GM19035 (cell line): Measurements from ENCODE around the gene C16orf74.
A peak's percentile ranks its signal among the peaks of the same experiment; 100 is the strongest.

ENCODE experiments used
- ATAC-seq: cut with Tn5 transposase; IDR thresholded peaks from one replicate; pipeline ENCODE4 v1.9.1; 2021; ENCODE audit not compliant: unreplicated experiment

C16orf74 gene

GRCh38 chr16:85774811-85775210, 23.9 kb upstream of the C16orf74 start:
- ATAC-seq: no peak

GRCh38 chr16:85774136-85774535, 23.2 kb upstream of the C16orf74 start:
- no peak for ATAC-seq

- no peak for ATAC-seq
Measured at GRCh38 chr16:85773044-85773443, 22.1 kb upstream of the C16orf74 start.

- ATAC-seq: no peak
Measured at GRCh38 chr16:85770741-85771140, 19.8 kb upstream of the C16orf74 start.

GRCh38 chr16:85768199-85768598, 17.3 kb upstream of the C16orf74 start:
- no peak for ATAC-seq

- ATAC-seq: no peak
Measured at GRCh38 chr16:85767531-85767930, 16.6 kb upstream of the C16orf74 start.

GRCh38 chr16:85765767-85766166, 14.9 kb upstream of the C16orf74 start:
- no peak for ATAC-seq

- ATAC-seq: no peak
Measured at GRCh38 chr16:85765211-85765610, 14.3 kb upstream of the C16orf74 start.

- no peak for ATAC-seq
Measured at GRCh38 chr16:85763616-85764015, 12.7 kb upstream of the C16orf74 start.

GRCh38 chr16:85762970-85763369, 12.1 kb upstream of the C16orf74 start:
- ATAC-seq: no peak

GRCh38 chr16:85761861-85762260, 11.0 kb upstream of the C16orf74 start:
- ATAC-seq: no peak

- ATAC-seq: no peak
Measured at GRCh38 chr16:85759631-85760419, 8.9 kb upstream of the C16orf74 start.

GRCh38 chr16:85759136-85759535, 8.2 kb upstream of the C16orf74 start:
- ATAC-seq: no peak

- ATAC-seq: no peak
Measured at GRCh38 chr16:85757341-85757822, 6.5 kb upstream of the C16orf74 start.

GRCh38 chr16:85755929-85756768, 5.3 kb upstream of the C16orf74 start:
- peak; percentile 55 for ATAC-seq

GRCh38 chr16:85754413-85754812, 3.5 kb upstream of the C16orf74 start:
- no peak for ATAC-seq

- ATAC-seq: no peak
Measured at GRCh38 chr16:85753976-85754375, 3.1 kb upstream of the C16orf74 start.

GRCh38 chr16:85753559-85753958, 2.7 kb upstream of the C16orf74 start:
- no peak for ATAC-seq

- no peak for ATAC-seq
Measured at GRCh38 chr16:85752511-85753420, 1.9 kb upstream of the C16orf74 start.

GRCh38 chr16:85751698-85752501, 1.0 kb upstream of the C16orf74 start:
- ATAC-seq: no peak
